ENCODE results near the gene ZNF236.
"Not testable (repeated sequence)": the region's sequence is repeated elsewhere in the genome, so short reads cannot be mapped to it uniquely, and the experiment has no call there.

ZNF236 gene

GRCh38 chr18:77018650-77019049 is 196.3 kb downstream of the ZNF236 start:
- in situ Hi-C loops (cut with MboI; ENCODE audit: low sequenced_read_pairs), result not testable (repeated sequence)

- in situ Hi-C loops (cut with MboI; ENCODE audit: low sequenced_read_pairs), result no loop called here
Observed at GRCh38 chr18:77019641-77020040, 197.3 kb downstream of the ZNF236 start.
